ENCODE results near the gene TUBGCP6. TPM values are rescaled to one million over a fixed set of nuclear protein-coding genes. Genes with fewer than 3 reads are reported as not detected.

The TUBGCP6 gene
- total RNA-seq, 4 donors from 2014 or later: 18.7 to 27.4 (median 19.2) TPM

- ATAC-seq: no peak
- Histone ChIP-seq H3K9me3 (no peaks in the 10 kb centered on the region), H3K4me1 (peaks cover 12 to 14% of the 10 kb centered on the region in 2 donors), H3K27ac (no peak overlapping the region), H3K27me3 (peaks cover 7 to 21% (median 18%) of the 10 kb centered on the region in 3 donors), H3K36me3 (no peaks in the 10 kb centered on the region), H3K4me3 (no peak overlapping the region)
- no peak for TF ChIP-seq POLR2A (IDR thresholded peaks at IDR 0.05)
- TF ChIP-seq CTCF (IDR thresholded peaks at IDR 0.05 in 4 of 5, conservative IDR thresholded peaks at IDR 0.05 in 1 of 5): no peak
- in situ Hi-C loops (cut with MboI; ENCODE audit: low sequenced_read_pairs in 4 of 4) (no loop called here), intact Hi-C loops (cut with DNase I; ENCODE audit: low total_unique reads) (loop anchor here (10.0 kb wide), 1 partner anchor 398 kb away; no protein-coding TSS in a partner anchor)
- no peak for DNase-seq
Observed at GRCh38 chr22:50182176-50183081, 62.4 kb downstream of the TUBGCP6 start.

- in situ Hi-C loops (cut with MboI; ENCODE audit: low sequenced_read_pairs in 4 of 4) (no loop called here), intact Hi-C loops (cut with DNase I; ENCODE audit: low total_unique reads) (loop anchor here (10.0 kb wide), 1 partner anchor 396 kb away; no protein-coding TSS in a partner anchor)
- H3K27me3 ChIP-seq: peaks cover 11 to 30% (median 27%) of the 10 kb centered on the region in 3 donors
- no peak for DNase-seq
- peaks cover 2 to 4% of the 10 kb centered on the region in 2 donors for H3K4me1 ChIP-seq
- H3K27ac ChIP-seq: no peak overlapping the region
- H3K4me3 ChIP-seq: no peak overlapping the region
- no peak for ATAC-seq
- no peaks in the 10 kb centered on the region for H3K9me3 ChIP-seq
- TF ChIP-seq POLR2A (IDR thresholded peaks at IDR 0.05): no peak
- TF ChIP-seq CTCF (IDR thresholded peaks at IDR 0.05 in 4 of 5, conservative IDR thresholded peaks at IDR 0.05 in 1 of 5): no peak
- no peaks in the 10 kb centered on the region for H3K36me3 ChIP-seq
Observed at GRCh38 chr22:50180727-50181521, 63.9 kb downstream of the TUBGCP6 start.

- DNase-seq: no peak
Observed at GRCh38 chr22:50179937-50180726, 64.7 kb downstream of the TUBGCP6 start.

More at GRCh38 chr22:50179937-50180726, 64.7 kb downstream of the TUBGCP6 start:
- TF ChIP-seq CTCF (IDR thresholded peaks at IDR 0.05 in 4 of 5, conservative IDR thresholded peaks at IDR 0.05 in 1 of 5): no peak
- TF ChIP-seq POLR2A (IDR thresholded peaks at IDR 0.05): no peak
- Histone ChIP-seq H3K4me1 (peaks cover under 1 to 2% of the 10 kb centered on the region in 2 donors), H3K4me3 (no peak overlapping the region), H3K27me3 (peaks cover 11 to 33% (median 27%) of the 10 kb centered on the region in 3 donors), H3K9me3 (no peaks in the 10 kb centered on the region), H3K36me3 (no peaks in the 10 kb centered on the region), H3K27ac (no peak overlapping the region)
- in situ Hi-C loops (cut with MboI; ENCODE audit: low sequenced_read_pairs in 4 of 4) (no loop called here), intact Hi-C loops (cut with DNase I; ENCODE audit: low total_unique reads) (loop anchor here (10.0 kb wide), 1 partner anchor 395 kb away; no protein-coding TSS in a partner anchor)
- ATAC-seq: no peak

All from gastrocnemius medialis (tissue), 4 donors.